HCT116 (cell line): ENCODE measurements around the gene IFT25. TPM values are rescaled to one million over a fixed set of nuclear protein-coding genes. Genes with fewer than 3 reads are reported as not detected.

Experiments used
- ATAC-seq: fragments of 200-7000 bp; cut with Tn5 transposase; 2 replicates; pipeline ENCODE4 v1.9.1; 2020; ENCODE audit warnings: mild to moderate bottlenecking, moderate library complexity
- BruUV-seq: library from RNA; stranded (reverse); fragments of 400-500 nt; replicated peaks from 2 replicates; lab custom pipeline; 2021; lab: Mats Ljungman, UMichigan
- CTCF ChIA-PET: fragments of 300-600 bp; sonication (Branson Sonifier 250); formaldehyde crosslinking; loops from one replicate; lab custom pipeline; 2021; ENCODE audit warnings: antibody characterized with exemption; lab: Charles Lee
- POLR2A ChIA-PET: fragments of 300-600, 350-600 bp; sonication (Branson Sonifier 250); formaldehyde crosslinking; loops from one replicate; lab custom pipeline; 2021; ENCODE audit warnings: antibody characterized with exemption; lab: Charles Lee
- RAD21 ChIA-PET, 2 experiments: fragments of 300-600 bp; sonication (Branson Sonifier 250); formaldehyde crosslinking; loops; one replicate each; lab custom pipeline; 2023; ENCODE audit warnings: low total read pairs in 2 of 2; ENCODE audit not compliant: uncharacterized antibody in 2 of 2, unreplicated experiment in 2 of 2, low non-redundant PET in 1 of 2; lab: Charles Lee
- DNase-seq: peaks from one replicate; pipeline ENCODE4 v3.0.0-alpha.2; 2010; ENCODE audit warnings: low read depth, low spot score
- H2AFZ ChIP-seq: fragments of 200-600 bp; shearing (Covaris generic), sonication (generic); 2 replicates; pipeline ENCODE4 v1.6.1; 2017; ENCODE audit warnings: low read depth, mixed run types, mixed read lengths, antibody characterized with exemption, low read length; ENCODE audit not compliant: poor library complexity, severe bottlenecking
- H3K27ac ChIP-seq: 2 replicates; pipeline ENCODE4 v1.5.1; 2012; ENCODE audit warnings: low read depth, low read length
- H3K27me3 ChIP-seq: fragments of 200-600 bp; sonication (generic); 2 replicates; pipeline ENCODE4 v1.6.1; 2016; ENCODE audit warnings: mixed run types, low read length, mixed read lengths; ENCODE audit not compliant: insufficient read depth
- H3K36me3 ChIP-seq, 2 experiments: fragments of 200-500 bp in 1 of 2; fragments of 200-600 bp in 1 of 2; sonication (Bioruptor generic) in 1 of 2; sonication (generic) in 1 of 2; 2 replicates each; pipeline versions ENCODE4 v1.5.1 to v1.6.1; 2014 to 2016; ENCODE audit warnings: low read length in 2 of 2, inconsistent platforms in 1 of 2, mixed read lengths in 1 of 2, mixed run types in 1 of 2; ENCODE audit not compliant: insufficient read depth in 2 of 2, control insufficient read depth in 1 of 2
- H3K4me1 ChIP-seq, 2 experiments: fragments of 200-600 bp in 1 of 2; sonication (generic) in 1 of 2; 2 replicates each; pipeline versions ENCODE4 v1.5.1 to v1.6.1; 2012 to 2017; ENCODE audit warnings: low read length in 2 of 2, inconsistent platforms in 1 of 2, mild to moderate bottlenecking in 1 of 2, mixed read lengths in 1 of 2, mixed run types in 1 of 2, moderate library complexity in 1 of 2; ENCODE audit not compliant: insufficient read depth in 2 of 2, control insufficient read depth in 1 of 2
- H3K4me2 ChIP-seq: fragments of 200-600 bp; sonication (generic); 2 replicates; pipeline ENCODE4 v1.6.1; 2017; ENCODE audit warnings: mixed run types, low read length, mixed read lengths
- H3K4me3 ChIP-seq, 2 experiments: fragments of 200-600 bp in 1 of 2; sonication (generic) in 1 of 2; replicated peaks in 1 of 2; 2 replicates each; pipeline ENCODE4 v1.5.1; 2011 to 2016; ENCODE audit warnings: low read length in 2 of 2, control low read depth in 1 of 2, low read depth in 1 of 2, mild to moderate bottlenecking in 1 of 2, mixed read lengths in 1 of 2, mixed run types in 1 of 2
- H3K79me2 ChIP-seq: fragments of 200-600 bp; sonication (generic); 2 replicates; pipeline ENCODE4 v1.6.1; 2017; ENCODE audit warnings: mild to moderate bottlenecking, mixed run types, low read length, moderate library complexity, mixed read lengths; ENCODE audit not compliant: insufficient read depth
- H3K9ac ChIP-seq: fragments of 200-600 bp; sonication (generic); 2 replicates; pipeline ENCODE4 v1.6.1; 2016; ENCODE audit warnings: low read length, mixed read lengths
- H3K9me2 ChIP-seq: fragments of 200-600 bp; sonication (generic), shearing (Covaris generic); 2 replicates; pipeline ENCODE4 v1.6.1; 2017; ENCODE audit warnings: mixed run types, mild to moderate bottlenecking, moderate library complexity; ENCODE audit not compliant: insufficient read depth
- H3K9me3 ChIP-seq, 2 experiments: fragments of 200-500 bp in 1 of 2; fragments of 200-600 bp in 1 of 2; sonication (Bioruptor generic) in 1 of 2; sonication (generic) in 1 of 2; 2 replicates each; pipeline ENCODE4 v1.6.1; 2014 to 2017; ENCODE audit warnings: low read length in 2 of 2, mixed read lengths in 2 of 2, inconsistent platforms in 1 of 2, low read depth in 1 of 2, mild to moderate bottlenecking in 1 of 2, mixed run types in 1 of 2, moderate library complexity in 1 of 2; ENCODE audit not compliant: control insufficient read depth in 1 of 2, insufficient read depth in 1 of 2
- H4K20me1 ChIP-seq: fragments of 200-600 bp; sonication (generic), shearing (Covaris generic); 2 replicates; pipeline ENCODE4 v1.6.1; 2017; ENCODE audit warnings: mixed run types, mild to moderate bottlenecking, moderate library complexity; ENCODE audit not compliant: insufficient read depth
- ATF3 ChIP-seq: IDR thresholded peaks from 2 replicates; pipeline ENCODE4 v1.6.1; 2012
- CEBPB ChIP-seq: IDR thresholded peaks from 2 replicates; pipeline ENCODE4 v1.6.1; 2012; ENCODE audit warnings: low read depth
- CTCF ChIP-seq, 3 experiments: fragments of 200-600 bp in 1 of 3; sonication (generic) in 1 of 3; IDR thresholded peaks in 2 of 3; conservative IDR thresholded peaks in 1 of 3; 2 replicates each; pipeline ENCODE4 v1.5.1; 2012 to 2017; ENCODE audit warnings: low read depth in 2 of 3, low read length in 2 of 3, antibody characterized with exemption in 1 of 3, borderline replicate concordance in 1 of 3, control low read depth in 1 of 3, mild to moderate bottlenecking in 1 of 3, mixed read lengths in 1 of 3, mixed run types in 1 of 3, moderate library complexity in 1 of 3; ENCODE audit not compliant: insufficient read depth in 1 of 3
- EGR1 ChIP-seq: IDR thresholded peaks from 2 replicates; pipeline ENCODE4 v1.6.1; 2012; ENCODE audit warnings: low read depth
- JUND ChIP-seq: IDR thresholded peaks from 2 replicates; pipeline ENCODE4 v1.6.1; 2012
- MAX ChIP-seq: IDR thresholded peaks from 2 replicates; pipeline ENCODE4 v1.6.1; 2012
- RAD21 ChIP-seq: IDR thresholded peaks from 2 replicates; pipeline ENCODE4 v1.6.1; 2012; ENCODE audit warnings: low read depth, mild to moderate bottlenecking
- SIN3A ChIP-seq: IDR thresholded peaks from 2 replicates; pipeline ENCODE4 v1.6.1; 2012; ENCODE audit warnings: low read depth
- SP1 ChIP-seq: IDR thresholded peaks from 2 replicates; pipeline ENCODE4 v1.6.1; 2012; ENCODE audit warnings: low read depth
- YY1 ChIP-seq: IDR thresholded peaks from 2 replicates; pipeline ENCODE4 v1.6.1; 2011; ENCODE audit warnings: low read length, low read depth, moderate library complexity, mild to moderate bottlenecking; ENCODE audit not compliant: insufficient replicate concordance; ENCODE audit errors: extremely low read depth
- ZBTB33 ChIP-seq: IDR thresholded peaks from 2 replicates; pipeline ENCODE4 v1.6.1; 2011; ENCODE audit warnings: mild to moderate bottlenecking, low read length, moderate library complexity; ENCODE audit not compliant: insufficient replicate concordance; ENCODE audit errors: extremely low read depth
- ZNF274 ChIP-seq: fragments of 200-500 bp; sonication (Bioruptor generic); IDR thresholded peaks from 2 replicates; pipeline ENCODE4 v1.6.1; 2014; ENCODE audit warnings: mild to moderate bottlenecking, low read depth, low read length, inconsistent platforms
- intact Hi-C: fragments of 100-400 bp; cut with micrococcal nuclease; formaldehyde crosslinking; loops from 2 replicates; pipeline ENCODE4 v1.10.0; 2022
- total RNA-seq: library from RNA; stranded (reverse); gene quantifications from one replicate; pipeline ENCODE4 v1.2.1, GENCODE V29; 2021; ENCODE audit not compliant: unreplicated experiment

The IFT25 gene
- total RNA-seq, 1 experiment from 2014 or later = 45.1 TPM

GRCh38 chr1:53949023-53949990, 3.8 kb upstream of the IFT25 start:
- DNase-seq (no peak), ATAC-seq (no peak)
- intact Hi-C loops = no loop called here
- Histone ChIP-seq H3K79me2 (peaks cover 79% of the 10 kb centered on the region), H4K20me1 (no peaks in the 10 kb centered on the region), H3K4me2 (no peak overlapping the region), H3K4me3 (no peak overlapping the region), H3K27me3 (no peaks in the 10 kb centered on the region), H3K36me3 (peaks cover 18 to 30% of the 10 kb centered on the region in 2 experiments; a peak in 3 of 4 replicates), H3K9me3 (no peaks in the 10 kb centered on the region), H2AFZ (no peak overlapping the region), H3K9ac (no peak overlapping the region), H3K4me1 (peaks cover 9 to 17% of the 10 kb centered on the region in 2 experiments; a peak in 2 of 4 replicates), H3K27ac (no peak overlapping the region), H3K9me2 (no peaks in the 10 kb centered on the region)
- ChIA-PET CTCF (interaction anchor here (0.8 to 1.8 kb wide), 5 partner anchors 10 to 89 kb away, joined by 3 to 5 read pairs (median 4); no protein-coding TSS in a partner anchor), RAD21 (interaction anchor here in 1 of 2 experiments (1.4 kb wide), 1 partner anchor 88 kb away, joined by 4 read pairs; no protein-coding TSS in a partner anchor), POLR2A (no interaction called here)
- TSS peak; percentile 29 for BruUV-seq
- TF ChIP-seq ATF3 (no peak), RAD21 (peak; percentile 70), YY1 (no peak), SP1 (no peak), ZBTB33 (no peak), JUND (no peak), MAX (no peak), CTCF (IDR thresholded peaks at IDR 0.05 in 2 of 3, conservative IDR thresholded peaks at IDR 0.05 in 1 of 3; ENCODE audit: borderline replicate concordance in 1 of 3, insufficient read depth in 1 of 3, low read depth in 2 of 3, low read length in 2 of 3) (peak; percentile 60 to 76 (median 73); a peak in 5 of 6 replicates), SIN3A (no peak), CEBPB (no peak), ZNF274 (no peak), EGR1 (no peak)
